K562 (cell line): Measurements from ENCODE around the gene STK32C. TPM values are rescaled to one million over a fixed set of nuclear protein-coding genes. Genes with fewer than 3 reads are reported as not detected.

Source experiments
- ATAC-seq: fragments of 200-7000 bp; cut with Tn5 transposase; 3 replicates; pipeline ENCODE4 v1.9.1; 2020; ENCODE audit warnings: moderate library complexity
- BruUV-seq: library from RNA; stranded (reverse); fragments of 400-500 nt; replicated peaks from 2 replicates; lab custom pipeline; 2021; lab: Mats Ljungman, UMichigan
- CTCF ChIA-PET: fragments of 300-600 bp; formaldehyde crosslinking; extraction: SDS; loops from one replicate; lab custom pipeline; 2021; ENCODE audit warnings: low intra/inter-chr PET ratio; lab: Yijun Ruan, JAX
- POLR2A ChIA-PET: fragments of 300-600, 350-650 bp; sonication (Branson Sonifier 250); formaldehyde crosslinking; extraction: SDS; loops from one replicate; lab custom pipeline; 2021; ENCODE audit warnings: antibody characterized with exemption, inconsistent platforms; lab: Yijun Ruan, JAX
- DNase-seq, 4 experiments: peaks; one replicate each; pipeline versions ENCODE4 v3.0.0 to v3.0.0-alpha.2; 2011 to 2018; ENCODE audit warnings: low spot score in 3 of 4, mixed read lengths in 3 of 4; ENCODE audit errors: extremely low read depth in 1 of 4
- FAIRE-seq: peaks from 2 replicates; lab custom pipeline; 2011; peaks lifted over from hg19 to GRCh38; lab: Jason Lieb, UNC
- H2AFZ ChIP-seq: 2 replicates; pipeline ENCODE4 v1.6.0; 2011; ENCODE audit warnings: low read depth, low read length, control low read depth, inconsistent platforms
- H3K27ac ChIP-seq: fragments of 200-600 bp; 3 replicates; pipeline ENCODE4 v1.8.0; 2011; ENCODE audit warnings: low read depth, mild to moderate bottlenecking, control low read depth, inconsistent platforms, low read length, moderate library complexity, mixed read lengths; ENCODE audit errors: extremely low read depth
- H3K27me3 ChIP-seq, 2 experiments: fragments of 300-600 bp in 1 of 2; 2 replicates in 1 of 2; 3 replicates in 1 of 2; pipeline versions ENCODE4 v1.6.0 to v1.8.0; 2011; ENCODE audit warnings: inconsistent platforms in 2 of 2, low read length in 2 of 2, mild to moderate bottlenecking in 1 of 2, mixed read lengths in 1 of 2, moderate library complexity in 1 of 2; ENCODE audit not compliant: control insufficient read depth in 2 of 2, insufficient read depth in 2 of 2
- H3K36me3 ChIP-seq: fragments of 300-600 bp; 3 replicates; pipeline ENCODE4 v1.8.0; 2011; ENCODE audit warnings: mild to moderate bottlenecking, low read length, inconsistent platforms; ENCODE audit not compliant: control insufficient read depth, insufficient read depth
- H3K4me1 ChIP-seq, 2 experiments: fragments of 200-600 bp in 1 of 2; replicated peaks in 1 of 2; 2 replicates in 1 of 2; 3 replicates in 1 of 2; pipeline versions ENCODE4 v1.5.1 to v1.8.0; 2011; ENCODE audit warnings: inconsistent platforms in 2 of 2, low read length in 2 of 2, mild to moderate bottlenecking in 1 of 2, mixed read lengths in 1 of 2, moderate library complexity in 1 of 2; ENCODE audit not compliant: control insufficient read depth in 2 of 2, insufficient read depth in 2 of 2
- H3K4me2 ChIP-seq: 2 replicates; pipeline ENCODE4 v1.6.1; 2011; ENCODE audit warnings: low read length, control low read depth, inconsistent platforms, mixed read lengths; ENCODE audit not compliant: insufficient read depth
- H3K4me3 ChIP-seq: fragments of 200-600 bp; sonication (generic), shearing (Covaris generic); 2 replicates; pipeline ENCODE4 v1.5.1; 2016; ENCODE audit warnings: control low read depth, inconsistent platforms
- H3K79me2 ChIP-seq: fragments of 200-600 bp; 3 replicates; pipeline ENCODE4 v1.8.0; 2011; ENCODE audit warnings: low read length, inconsistent platforms; ENCODE audit not compliant: control insufficient read depth, insufficient read depth
- H3K9ac ChIP-seq, 2 experiments: 2 replicates each; pipeline versions ENCODE4 v1.6.0 to v1.6.1; 2011; ENCODE audit warnings: low read depth in 2 of 2, low read length in 2 of 2, control low read depth in 1 of 2, inconsistent platforms in 1 of 2, mild to moderate bottlenecking in 1 of 2, mixed read lengths in 1 of 2; ENCODE audit not compliant: insufficient read depth in 1 of 2
- H3K9me1 ChIP-seq: one replicate; pipeline ENCODE4 v1.6.0; 2011; ENCODE audit warnings: inconsistent platforms, mild to moderate bottlenecking, low read length, moderate library complexity; ENCODE audit not compliant: control insufficient read depth, insufficient read depth
- H3K9me3 ChIP-seq: replicated peaks from 2 replicates; pipeline ENCODE4 v1.5.1; 2011; ENCODE audit warnings: low read depth, low read length, inconsistent platforms; ENCODE audit not compliant: control insufficient read depth, insufficient read depth
- H4K20me1 ChIP-seq: replicated peaks from 2 replicates; pipeline ENCODE4 v1.6.1; 2011; ENCODE audit warnings: low read length, inconsistent platforms, mixed read lengths; ENCODE audit not compliant: control insufficient read depth, insufficient read depth
- CEBPG ChIP-seq, 3 experiments: fragments of 200-800 bp in 1 of 3; sonication (Bioruptor generic) in 1 of 3; sonication (generic) in 1 of 3; formaldehyde crosslinking in 1 of 3; IDR thresholded peaks in 2 of 3; conservative IDR thresholded peaks in 1 of 3; 2 replicates each; pipeline versions ENCODE4 v1.6.1 to v1.8.0; 2016 to 2022; ENCODE audit warnings: missing compliant biosample characterization in 2 of 3, missing genetic modification characterization in 2 of 3, mild to moderate bottlenecking in 1 of 3, missing genetic modification reagents in 1 of 3
- FOXA1 ChIP-seq: fragments of 450-650 bp; IDR thresholded peaks from 2 replicates; pipeline ENCODE4 v1.6.1; 2016; ENCODE audit warnings: mild to moderate bottlenecking, borderline replicate concordance
- GABPB2 ChIP-seq: fragments of 250-450 bp; sonication (Bioruptor Pico); conservative IDR thresholded peaks from 2 replicates; pipeline ENCODE4 v1.5.1; 2021; ENCODE audit warnings: mild to moderate bottlenecking
- MEF2D ChIP-seq: conservative IDR thresholded peaks from 2 replicates; pipeline ENCODE4 v1.6.1; 2016; ENCODE audit warnings: low read depth, missing genetic modification characterization, missing compliant biosample characterization
- NELFE ChIP-seq: IDR thresholded peaks from 2 replicates; pipeline ENCODE4 v1.6.1; 2011; ENCODE audit warnings: mild to moderate bottlenecking; ENCODE audit not compliant: insufficient read depth, insufficient read length
- PATZ1 ChIP-seq: fragments of 250-450 bp; sonication (Bioruptor Pico); IDR thresholded peaks from 2 replicates; pipeline ENCODE4 v1.5.0; 2020; ENCODE audit warnings: mild to moderate bottlenecking, borderline replicate concordance
- RFX1 ChIP-seq: fragments of 450-650 bp; IDR thresholded peaks from 2 replicates; pipeline ENCODE4 v1.6.1; 2016; ENCODE audit warnings: mild to moderate bottlenecking, moderate library complexity
- SMARCB1 ChIP-seq: IDR thresholded peaks from 2 replicates; pipeline ENCODE4 v1.6.1; 2011; ENCODE audit warnings: improper control_type of control experiment, low read depth; ENCODE audit not compliant: insufficient read length
- TOE1 ChIP-seq, 2 experiments: fragments of 450-650 bp in 1 of 2; sonication (generic) in 1 of 2; formaldehyde crosslinking in 1 of 2; IDR thresholded peaks; 2 replicates each; pipeline versions ENCODE4 v1.7.1 to v1.8.0; 2016 to 2022; ENCODE audit warnings: borderline replicate concordance in 2 of 2, mild to moderate bottlenecking in 2 of 2, antibody characterized with exemption in 1 of 2, inconsistent platforms in 1 of 2, low read depth in 1 of 2, missing genetic modification reagents in 1 of 2, moderate library complexity in 1 of 2
- ZBTB33 ChIP-seq: sonication (generic); formaldehyde crosslinking; IDR thresholded peaks from 2 replicates; pipeline ENCODE4 v1.8.1; 2023; ENCODE audit warnings: mild to moderate bottlenecking, missing genetic modification reagents
- ZBTB49 ChIP-seq: sonication (generic); formaldehyde crosslinking; IDR thresholded peaks from 2 replicates; pipeline ENCODE4 v1.8.0; 2022; ENCODE audit warnings: missing genetic modification reagents, mild to moderate bottlenecking, borderline replicate concordance
- ZNF24 ChIP-seq: fragments of 450-650 bp; IDR thresholded peaks from 2 replicates; pipeline ENCODE4 v1.6.1; 2016
- ZNF511 ChIP-seq: sonication (generic); formaldehyde crosslinking; IDR thresholded peaks from 2 replicates; pipeline ENCODE4 v1.8.0; 2022; ENCODE audit warnings: mild to moderate bottlenecking, missing genetic modification reagents
- WGBS: fragments of 100-300 bp; shearing (Covaris generic); methylation state at CpG from one replicate; pipeline ENCODE4 v1.1.6; 2016; ENCODE audit warnings: low coverage, mixed read lengths; ENCODE audit not compliant: insufficient coverage; ENCODE audit errors: missing lambda C conversion rate; 5-methylcytosine and 5-hydroxymethylcytosine counted together
- in situ Hi-C: fragments of 300-500 bp; cut with MboI; formaldehyde crosslinking; loops from 4 replicates; pipeline ENCODE4 v1.15.0; 2018; ENCODE audit warnings: inconsistent platforms, mixed read lengths
- intact Hi-C: fragments of 100-400 bp; cut with micrococcal nuclease; formaldehyde crosslinking; loops from 2 replicates; pipeline ENCODE4 v1.14.2; 2022
- polyA plus RNA-seq, 8 experiments: library from polyadenylated mRNA; depleted of rRNA in 4 of 8; stranded (reverse) in 5 of 8; unstranded in 3 of 8; fragments of >200 nt; fragmentation: Nextera tagmentation in 2 of 8; fragmentation: Illumina TruSeq in 1 of 8; extraction: Ambion mirVana in 2 of 8; extraction: Trizol in 1 of 8; gene quantifications; 2 replicates each; pipeline versions ENCODE4 v1.2.1 to v1.2.3, GENCODE V29; 2011 to 2014; ENCODE audit warnings: inconsistent platforms in 1 of 8, missing spikeins in 1 of 8
- total RNA-seq, 7 experiments: library from RNA; depleted of rRNA in 6 of 7; stranded (reverse); fragments of >200 nt in 6 of 7; fragmentation: Illumina TruSeq in 2 of 7; extraction: Trizol in 2 of 7; gene quantifications; 2 replicates each; pipeline versions ENCODE4 v1.2.1 to v1.2.3, GENCODE V29; 2011 to 2021; ENCODE audit warnings: low replicate concordance in 1 of 7

The STK32C gene
- total and polyA plus RNA-seq, 9 of the 15 experiments (the other 6 are each of a cell fraction or from before 2014, with no cell fraction given), result 1.5 to 20.9 (median 6.5) TPM

GRCh38 chr10:132236161-132236560, 71.6 kb downstream of the STK32C start (continued):
- no peak for TF ChIP-seq PATZ1 (CRISPR knock-in tag)
- no peak for TF ChIP-seq FOXA1
- no peak for TF ChIP-seq MEF2D
- no peak for TF ChIP-seq ZNF511 (CRISPR knock-in tag)

GRCh38 chr10:132234860-132235259, 72.9 kb downstream of the STK32C start:
- Histone ChIP-seq H3K27ac (no peak overlapping the region), H3K4me2 (no peak overlapping the region), H3K36me3 (no peaks in the 10 kb centered on the region), H3K4me1 (peaks cover 0 to 28% of the 10 kb centered on the region in 2 experiments; a peak in 2 of 5 replicates), H3K9me3 (no peaks in the 10 kb centered on the region), H3K79me2 (no peaks in the 10 kb centered on the region), H3K27me3 (peaks cover 17 to 85% of the 10 kb centered on the region in 2 experiments; a peak in 3 of 5 replicates), H3K4me3 (no peak overlapping the region), H3K9me1 (no peaks in the 10 kb centered on the region), H2AFZ (no peak overlapping the region), H3K9ac (no peak overlapping the region), H4K20me1 (0 out of 2 replicates have a peak, but pooled peaks cover 6% of the 10 kb centered on the region)
- WGBS, result 8% methylated on average over 5 of the region's 6 CpGs
- CTCF ChIA-PET, result no interaction called here
- FAIRE-seq, result no peak
- intact Hi-C loops (no loop called here), in situ Hi-C loops (no loop called here)
- DNase-seq, result no peak
- no peak for ATAC-seq
- POLR2A ChIA-PET, result no interaction called here
- no TSS peak for BruUV-seq
- TF ChIP-seq TOE1 (IDR thresholded peaks at IDR 0.05; ENCODE audit: borderline replicate concordance) (no peak), TOE1 (CRISPR knock-in tag; IDR thresholded peaks at IDR 0.05; ENCODE audit: borderline replicate concordance, low read depth) (no peak), GABPB2 (no peak), SMARCB1 (no peak), ZBTB49 (no peak), ZNF24 (no peak), RFX1 (no peak), CEBPG (CRISPR knock-in tag; IDR thresholded peaks at IDR 0.05) (no peak), CEBPG (tag; conservative IDR thresholded peaks at IDR 0.05 in 1 of 2, IDR thresholded peaks at IDR 0.05 in 1 of 2) (no peak), NELFE (no peak), ZBTB33 (CRISPR knock-in tag) (no peak)
